ENCODE data around the gene AVPI1. TPM values are rescaled to one million over a fixed set of nuclear protein-coding genes. Genes with fewer than 3 reads are reported as not detected.

The AVPI1 gene
- total RNA-seq: 10 to 100 TPM; 15.0 to 17.6 TPM
- long read RNA-seq, donor 1, transcript AVPI1-201 (3 exons, 1,457 nt): major isoform, 6 of 12 reads
- long read RNA-seq, donor 1, partial matches to known transcripts: 2 of 12 reads
- long read RNA-seq, donor 1, other reads (novel, unspliced or antisense): 4 of 12 reads
- long read RNA-seq, donor 2, transcript AVPI1-201 (3 exons, 1,457 nt): major isoform, 97 of 104 reads
- long read RNA-seq, donor 2, partial matches to known transcripts: 4 of 104 reads
- long read RNA-seq, donor 2, other reads (novel, unspliced or antisense): 3 of 104 reads

- peak; percentile 99 for DNase-seq (ENCODE audit: low spot score)
- intact Hi-C loops (cut with DNase I): loop anchor here in 1 of 2 donors (5.0 kb wide), 1 partner anchor 50 kb away; the partner anchor contains the start of gene ZFYVE27
Measured at GRCh38 chr10:97686962-97687784, at the start of gene AVPI1. TSS of gene AVPI1 (minus strand) at chr10:97687241. CDS start at chr10:97679905, 7,336 bp downstream.

GRCh38 chr10:97736403-97736901, 49.4 kb upstream of the AVPI1 start:
- intact Hi-C loops (cut with DNase I): loop anchor here in 1 of 2 donors (5.0 kb wide), 1 partner anchor 49 kb away; the partner anchor contains the start of gene AVPI1
- no peak for DNase-seq (ENCODE audit: low spot score)

GRCh38 chr10:97734021-97734420, 47.0 kb upstream of the AVPI1 start:
- intact Hi-C loops (cut with DNase I): no loop called here

GRCh38 chr10:97733256-97733655, 46.2 kb upstream of the AVPI1 start:
- intact Hi-C loops (cut with DNase I): no loop called here

More at GRCh38 chr10:97734021-97734420, 47.0 kb upstream of the AVPI1 start:
- no peak for DNase-seq (ENCODE audit: low spot score)

GRCh38 chr10:97732052-97732359, 45.0 kb upstream of the AVPI1 start:
- DNase-seq (ENCODE audit: low spot score): no peak
- intact Hi-C loops (cut with DNase I): no loop called here

More at GRCh38 chr10:97733256-97733655, 46.2 kb upstream of the AVPI1 start:
- no peak for DNase-seq (ENCODE audit: low spot score)

- intact Hi-C loops (cut with DNase I): loop anchor here in 1 of 2 donors (2.0 kb wide), 1 partner anchor 27 kb away; no protein-coding TSS in a partner anchor
- no peak for DNase-seq (ENCODE audit: low spot score)
Measured at GRCh38 chr10:97731346-97732051, 44.5 kb upstream of the AVPI1 start.

- intact Hi-C loops (cut with DNase I): no loop called here
- no peak for DNase-seq (ENCODE audit: low spot score)
Measured at GRCh38 chr10:97729014-97729413, 42.0 kb upstream of the AVPI1 start.

- intact Hi-C loops (cut with DNase I): loop anchor here in 1 of 2 donors (1.0 kb wide), 1 partner anchor 24 kb away; no protein-coding TSS in a partner anchor
- no peak for DNase-seq (ENCODE audit: low spot score)
Measured at GRCh38 chr10:97726636-97727178, 39.7 kb upstream of the AVPI1 start.

GRCh38 chr10:97724341-97724941, 37.4 kb upstream of the AVPI1 start:
- intact Hi-C loops (cut with DNase I): no loop called here
- no peak for DNase-seq (ENCODE audit: low spot score)

GRCh38 chr10:97723001-97723400, 36.0 kb upstream of the AVPI1 start:
- no peak for DNase-seq (ENCODE audit: low spot score)
- intact Hi-C loops (cut with DNase I): no loop called here

GRCh38 chr10:97721871-97722780, 35.1 kb upstream of the AVPI1 start:
- intact Hi-C loops (cut with DNase I): no loop called here
- DNase-seq (ENCODE audit: low spot score): no peak

- intact Hi-C loops (cut with DNase I): no loop called here
Measured at GRCh38 chr10:97719602-97720001, 32.6 kb upstream of the AVPI1 start.

GRCh38 chr10:97718659-97719142, 31.7 kb upstream of the AVPI1 start:
- DNase-seq (ENCODE audit: low spot score): no peak
- intact Hi-C loops (cut with DNase I): no loop called here

More at GRCh38 chr10:97719602-97720001, 32.6 kb upstream of the AVPI1 start:
- no peak for DNase-seq (ENCODE audit: low spot score)

GRCh38 chr10:97718178-97718577, 31.1 kb upstream of the AVPI1 start:
- intact Hi-C loops (cut with DNase I): no loop called here
- no peak for DNase-seq (ENCODE audit: low spot score)

GRCh38 chr10:97717627-97718026, 30.6 kb upstream of the AVPI1 start:
- intact Hi-C loops (cut with DNase I): no loop called here

GRCh38 chr10:97715259-97715874, 28.3 kb upstream of the AVPI1 start:
- no peak for DNase-seq (ENCODE audit: low spot score)
- intact Hi-C loops (cut with DNase I): no loop called here

More at GRCh38 chr10:97717627-97718026, 30.6 kb upstream of the AVPI1 start:
- no peak for DNase-seq (ENCODE audit: low spot score)

Measured in posterior vena cava (tissue), 2 donors.